ENCODE results near the gene AACS. TPM values are rescaled to one million over a fixed set of nuclear protein-coding genes. Genes with fewer than 3 reads are reported as not detected.
"Not testable (repeated sequence)": the region's sequence is repeated elsewhere in the genome, so short reads cannot be mapped to it uniquely, and the experiment has no call there.

AACS gene
- total and polyA plus RNA-seq, 2 of the 4 experiments (the other 2 are of a cell fraction): 22.0 to 24.9 TPM

DNA sequence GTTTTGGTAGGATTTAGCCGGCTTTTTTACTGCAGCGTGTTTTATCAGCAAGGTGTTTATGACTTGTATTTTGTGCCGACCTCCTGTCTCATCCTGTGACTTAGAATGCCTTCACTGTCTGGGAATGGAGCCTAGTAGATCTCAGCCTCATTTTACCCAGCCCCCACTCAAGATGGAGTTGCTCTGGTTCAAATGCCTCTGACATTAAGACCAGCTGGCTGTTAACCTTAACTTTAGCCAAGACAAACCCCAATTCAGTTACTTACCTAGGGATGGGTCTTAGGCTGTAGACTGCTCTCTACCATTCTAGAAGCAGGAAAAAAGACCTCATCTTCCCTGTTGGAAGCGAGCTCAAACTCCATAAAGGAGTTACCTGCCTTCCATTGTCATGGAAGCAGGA is 1.7 kb upstream of the AACS start:
- intact Hi-C loops (cut with micrococcal nuclease); CTCF ChIA-PET: not testable (repeated sequence)

More for the DNA sequence above, 1.7 kb upstream of the AACS start:
- H3K4ac ChIP-seq (ENCODE audit: low read depth, low read length); H4K91ac ChIP-seq (ENCODE audit: insufficient read depth, low read depth, low read length); ATAC-seq (ENCODE audit: low read depth); H3K23ac ChIP-seq (ENCODE audit: low read depth, low read length); H2AK5ac ChIP-seq (ENCODE audit: low read depth, low read length); H3K27me3 ChIP-seq (ENCODE audit: control insufficient read depth, insufficient read depth, low read length); H3K27ac ChIP-seq (ENCODE audit: insufficient read depth, low read length); H4K20me1 ChIP-seq (ENCODE audit: insufficient read depth, low read length); H2AK9ac ChIP-seq (replicated peaks; ENCODE audit: low read depth, low read length, poor library complexity); DNase-seq; H2BK15ac ChIP-seq (ENCODE audit: low read depth, low read length); dilution Hi-C loops (cut with HindIII; ENCODE audit: low sequenced_read_pairs, unreplicated experiment); H2AFZ ChIP-seq (replicated peaks; ENCODE audit: low read length, poor library complexity); H2BK20ac ChIP-seq (ENCODE audit: low read depth, low read length); in situ Hi-C loops (cut with MboI; ENCODE audit: low sequenced_read_pairs); H3K18ac ChIP-seq (ENCODE audit: low read depth, low read length); H3K9me1 ChIP-seq (ENCODE audit: insufficient read depth, low read length); H3K56ac ChIP-seq (ENCODE audit: extremely low read depth, insufficient read depth, low read length); H2BK5ac ChIP-seq (ENCODE audit: low read depth, low read length, poor library complexity, severe bottlenecking); H3K4me3 ChIP-seq (ENCODE audit: insufficient read depth, low read depth, low read length); H3K4me2 ChIP-seq (ENCODE audit: low read depth, low read length); H3K9me3 ChIP-seq (ENCODE audit: control insufficient read depth, insufficient read depth, low read length); H3K9ac ChIP-seq (ENCODE audit: low read depth, low read length); H4K8ac ChIP-seq (ENCODE audit: low read depth in 2 of 2, low read length in 2 of 2); H2BK120ac ChIP-seq (ENCODE audit: low read depth, low read length); H4K5ac ChIP-seq (ENCODE audit: low read depth, low read length); H3K36me3 ChIP-seq (ENCODE audit: control insufficient read depth, insufficient read depth, low read length); H3K4me1 ChIP-seq (ENCODE audit: control insufficient read depth, insufficient read depth, low read length); BruUV-seq (replicated peaks); H3K14ac ChIP-seq (replicated peaks; ENCODE audit: low read depth, low read length): not testable (repeated sequence)
- WGBS, 2 experiments (ENCODE audit: extremely low coverage in 2 of 2, insufficient read length in 1 of 2): no CpG with 5 or more reads among the region's 4 CpGs
- peaks cover 0 to 26% of the 10 kb centered on the region in 2 experiments; a peak in 2 of 4 replicates for H3K79me1 ChIP-seq (ENCODE audit: low read depth in 1 of 2, low read length in 2 of 2)
- POLR2A ChIA-PET (ENCODE audit: unreplicated experiment): interaction anchor here (0.7 kb wide), 1 partner anchor 15 kb away, joined by 3 read pairs; no protein-coding TSS in a partner anchor
